ENCODE results near the gene GIGYF2.
"Not testable (repeated sequence)": the region's sequence is repeated elsewhere in the genome, so short reads cannot be mapped to it uniquely, and the experiment has no call there.

Gene GIGYF2

DNA sequence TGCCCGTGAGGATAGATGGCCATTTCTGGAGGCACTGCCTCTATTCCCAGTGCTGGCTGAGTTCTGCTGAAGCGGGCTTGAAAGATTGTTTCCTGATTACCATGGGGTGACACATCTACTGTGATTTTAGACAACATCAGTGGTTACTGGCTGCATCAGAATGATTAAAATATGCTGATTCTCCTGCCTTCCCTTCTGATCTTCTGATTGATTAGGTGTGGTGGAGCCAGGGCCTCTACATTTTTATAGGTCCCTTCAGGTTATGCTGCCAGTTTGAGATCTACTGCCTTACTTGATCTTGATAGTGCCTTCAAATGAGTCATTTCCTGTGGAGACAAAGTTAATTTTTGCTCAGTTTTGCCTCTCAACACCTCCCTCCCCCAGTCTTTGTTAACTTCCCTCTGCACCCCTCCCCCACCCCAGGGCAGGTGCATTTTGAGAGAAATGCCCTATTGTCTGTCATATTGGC lies 141.3 kb downstream of the GIGYF2 start:
- H3K4me3 ChIP-seq (replicated peaks; ENCODE audit: low read depth, low read length) = no peak overlapping the region
- TF ChIP-seq, protein P1, sequence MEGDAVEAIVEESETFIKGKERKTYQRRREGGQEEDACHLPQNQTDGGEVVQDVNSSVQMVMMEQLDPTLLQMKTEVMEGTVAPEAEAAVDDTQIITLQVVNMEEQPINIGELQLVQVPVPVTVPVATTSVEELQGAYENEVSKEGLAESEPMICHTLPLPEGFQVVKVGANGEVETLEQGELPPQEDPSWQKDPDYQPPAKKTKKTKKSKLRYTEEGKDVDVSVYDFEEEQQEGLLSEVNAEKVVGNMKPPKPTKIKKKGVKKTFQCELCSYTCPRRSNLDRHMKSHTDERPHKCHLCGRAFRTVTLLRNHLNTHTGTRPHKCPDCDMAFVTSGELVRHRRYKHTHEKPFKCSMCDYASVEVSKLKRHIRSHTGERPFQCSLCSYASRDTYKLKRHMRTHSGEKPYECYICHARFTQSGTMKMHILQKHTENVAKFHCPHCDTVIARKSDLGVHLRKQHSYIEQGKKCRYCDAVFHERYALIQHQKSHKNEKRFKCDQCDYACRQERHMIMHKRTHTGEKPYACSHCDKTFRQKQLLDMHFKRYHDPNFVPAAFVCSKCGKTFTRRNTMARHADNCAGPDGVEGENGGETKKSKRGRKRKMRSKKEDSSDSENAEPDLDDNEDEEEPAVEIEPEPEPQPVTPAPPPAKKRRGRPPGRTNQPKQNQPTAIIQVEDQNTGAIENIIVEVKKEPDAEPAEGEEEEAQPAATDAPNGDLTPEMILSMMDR (IDR thresholded peaks at IDR 0.05; ENCODE audit: low read length, missing control alignments) = no peak

DNA sequence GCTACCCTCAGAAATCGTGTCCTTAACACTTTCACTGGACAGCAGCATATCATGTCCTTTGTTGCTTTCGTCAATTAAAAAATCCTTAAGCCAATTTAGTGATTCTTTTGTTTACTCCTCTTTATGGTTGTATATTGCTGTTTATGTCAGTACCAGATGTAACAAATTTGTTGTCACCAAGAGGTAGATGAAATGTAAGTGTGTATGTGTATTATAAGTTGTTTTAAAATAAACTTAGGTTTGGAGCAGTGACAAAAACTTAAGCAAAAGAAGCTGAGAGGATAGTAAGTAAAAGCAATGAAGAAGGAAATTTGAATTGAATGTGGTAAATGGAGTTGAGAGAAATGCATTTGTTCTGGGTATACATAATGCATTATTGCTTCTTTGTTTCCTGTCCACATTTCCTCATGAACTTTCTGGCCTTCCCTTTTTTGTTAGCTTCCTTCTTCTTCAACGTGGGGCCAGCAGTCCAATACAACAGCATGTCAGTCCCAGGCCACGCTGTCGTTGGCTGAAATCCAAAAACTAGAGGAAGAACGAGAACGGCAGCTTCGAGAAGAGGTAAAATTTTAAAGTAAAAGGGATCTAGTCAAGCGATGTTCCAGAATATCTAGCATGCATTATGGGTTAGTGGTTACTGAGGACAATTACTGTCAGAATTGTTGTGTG lies 142.4 kb downstream of the GIGYF2 start:
- no peak overlapping the region for H3K4me3 ChIP-seq (replicated peaks; ENCODE audit: low read depth, low read length)
- TF ChIP-seq, protein P1 (IDR thresholded peaks at IDR 0.05; ENCODE audit: low read length, missing control alignments) = no peak
- DNase-seq (ENCODE audit: low read depth) = no peak

More for the DNA sequence above, 141.3 kb downstream of the GIGYF2 start:
- no peak for DNase-seq (ENCODE audit: low read depth)

DNA sequence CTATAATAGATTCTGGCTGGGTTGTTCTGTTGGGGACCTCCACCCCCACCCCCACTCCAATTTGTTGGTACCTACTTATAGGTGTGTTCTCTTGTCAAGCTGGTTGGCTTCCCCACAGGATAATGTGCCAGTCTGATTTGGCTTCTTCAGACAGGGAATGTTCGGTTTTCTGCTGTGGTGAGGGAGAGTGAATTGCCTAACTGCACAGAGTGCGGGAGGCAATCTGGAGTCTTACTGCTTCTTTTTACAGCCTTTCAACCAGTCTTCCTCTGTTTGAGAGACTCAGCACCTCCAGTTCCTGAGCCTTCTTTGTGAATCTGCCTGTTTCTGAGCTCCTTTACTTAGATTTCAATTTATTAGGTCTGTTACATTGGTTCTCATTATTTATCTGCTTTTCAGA lies 145.6 kb downstream of the GIGYF2 start:
- TF ChIP-seq, protein P1 (IDR thresholded peaks at IDR 0.05; ENCODE audit: low read length, missing control alignments) = no peak
- peak; percentile 35 for DNase-seq (ENCODE audit: low read depth)
- H3K4me3 ChIP-seq (replicated peaks; ENCODE audit: low read depth, low read length) = no peak overlapping the region

DNA sequence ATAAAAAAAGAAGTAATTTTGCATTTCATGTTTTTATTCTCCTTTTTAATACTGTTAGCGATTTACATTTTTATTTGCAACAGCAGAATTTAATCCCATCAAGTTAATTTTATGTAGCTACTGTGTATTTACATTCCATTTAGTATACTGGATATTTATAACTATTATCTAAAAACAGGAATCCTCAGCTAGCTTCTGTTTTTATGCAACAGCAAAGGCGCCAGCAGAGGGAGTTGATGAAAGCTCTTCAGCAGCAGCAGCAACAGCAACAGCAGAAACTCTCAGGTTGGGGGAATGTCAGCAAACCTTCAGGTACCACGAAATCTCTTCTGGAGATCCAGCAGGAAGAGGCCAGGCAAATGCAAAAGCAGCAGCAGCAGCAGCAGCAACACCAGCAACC lies 146.7 kb downstream of the GIGYF2 start:
- no peak overlapping the region for H3K4me3 ChIP-seq (replicated peaks; ENCODE audit: low read depth, low read length)
- TF ChIP-seq, protein P1 (IDR thresholded peaks at IDR 0.05; ENCODE audit: low read length, missing control alignments) = peak; percentile 9
- no peak for DNase-seq (ENCODE audit: low read depth)

DNA sequence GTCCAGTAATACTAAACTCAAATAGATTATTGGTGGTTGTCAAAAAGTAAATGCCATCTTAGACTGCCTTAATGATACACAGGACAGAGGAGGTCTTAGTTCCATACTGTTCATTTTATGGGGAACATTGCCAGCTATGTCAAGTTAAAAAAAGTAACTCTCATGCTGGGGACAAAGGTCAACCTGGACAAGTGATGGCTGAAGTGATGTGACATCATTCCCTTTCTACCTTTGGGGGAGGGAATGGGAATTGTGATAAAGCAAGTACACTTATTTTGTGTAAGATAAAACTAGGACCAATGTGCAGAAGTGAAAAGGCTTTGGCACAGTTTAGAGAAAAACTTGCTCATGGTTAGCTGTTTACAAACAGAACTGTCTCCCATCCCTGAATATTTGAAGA lies 148.9 kb downstream of the GIGYF2 start:
- DNase-seq (ENCODE audit: low read depth) = no peak
- H3K4me3 ChIP-seq (replicated peaks; ENCODE audit: low read depth, low read length) = no peak overlapping the region
- TF ChIP-seq, protein P1 (IDR thresholded peaks at IDR 0.05; ENCODE audit: low read length, missing control alignments) = no peak

DNA sequence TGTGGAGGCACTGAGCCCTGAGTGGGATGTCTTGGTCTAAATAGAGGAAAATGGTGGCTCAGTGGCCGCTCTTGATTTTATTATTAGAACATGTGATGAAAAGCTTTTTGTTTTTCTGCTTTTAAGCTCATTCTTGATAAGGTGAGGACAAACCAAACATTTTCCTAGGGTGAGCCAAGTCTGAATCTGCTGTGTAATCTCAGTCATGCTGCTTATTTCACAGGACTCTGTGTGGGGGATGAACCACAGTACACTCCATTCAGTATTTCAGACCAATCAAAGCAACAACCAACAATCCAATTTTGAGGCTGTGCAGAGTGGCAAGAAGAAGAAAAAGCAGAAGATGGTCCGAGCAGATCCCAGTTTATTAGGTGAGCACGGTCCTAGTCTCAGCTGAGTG lies 152.9 kb downstream of the GIGYF2 start:
- no peak overlapping the region for H3K4me3 ChIP-seq (replicated peaks; ENCODE audit: low read depth, low read length)
- no peak for DNase-seq (ENCODE audit: low read depth)
- TF ChIP-seq, protein P1 (IDR thresholded peaks at IDR 0.05; ENCODE audit: low read length, missing control alignments) = no peak

DNA sequence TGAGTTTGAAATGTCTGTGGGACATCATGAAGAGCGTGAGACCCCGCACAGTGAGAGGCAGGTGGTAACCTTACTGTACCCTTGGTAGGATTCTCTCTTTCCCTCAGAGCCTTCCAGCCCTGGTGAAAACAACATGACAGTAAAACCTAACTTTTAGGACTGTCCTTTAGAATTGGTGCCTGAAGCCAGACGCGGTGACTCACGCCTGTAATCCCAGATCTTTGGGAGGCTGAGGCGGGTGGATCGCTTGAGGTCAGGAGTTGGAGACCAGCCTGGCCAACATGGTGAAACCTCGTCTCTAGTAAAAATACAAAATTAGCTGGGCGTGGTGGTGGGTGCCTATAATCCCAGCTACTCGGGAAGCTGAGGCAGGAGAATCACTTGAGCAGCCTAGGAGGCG lies 154.9 kb downstream of the GIGYF2 start:
- H3K4me3 ChIP-seq (replicated peaks; ENCODE audit: low read depth, low read length); DNase-seq (ENCODE audit: low read depth): not testable (repeated sequence)

All from fibroblast of pulmonary artery (primary cell).